Endothelial cell (in vitro differentiated cells): ENCODE data around the gene TTC7B. TPM values are rescaled to one million over a fixed set of nuclear protein-coding genes. Genes with fewer than 3 reads are reported as not detected.

Experiments
- DNase-seq: peaks from one replicate; pipeline ENCODE4 v3.0.0; 2021; ENCODE audit warnings: low spot score
- H3K27ac Mint-ChIP-seq: one replicate; pipeline ENCODE4 v1.8.0; 2021; ENCODE audit warnings: mixed read lengths, inconsistent platforms; ENCODE audit not compliant: unreplicated experiment
- H3K27me3 Mint-ChIP-seq: one replicate; pipeline ENCODE4 v1.8.0; 2021; ENCODE audit warnings: mild to moderate bottlenecking, moderate library complexity, mixed read lengths, inconsistent platforms; ENCODE audit not compliant: unreplicated experiment
- H3K36me3 Mint-ChIP-seq: one replicate; pipeline ENCODE4 v1.8.0; 2021; ENCODE audit warnings: mild to moderate bottlenecking, low read depth, mixed read lengths, inconsistent platforms; ENCODE audit not compliant: unreplicated experiment
- H3K4me1 Mint-ChIP-seq: one replicate; pipeline ENCODE4 v1.8.0; 2021; ENCODE audit warnings: mild to moderate bottlenecking, mixed read lengths, inconsistent platforms; ENCODE audit not compliant: unreplicated experiment
- H3K4me3 Mint-ChIP-seq: one replicate; pipeline ENCODE4 v1.8.0; 2021; ENCODE audit warnings: mild to moderate bottlenecking, mixed read lengths, inconsistent platforms; ENCODE audit not compliant: unreplicated experiment
- H3K9me3 Mint-ChIP-seq: one replicate; pipeline ENCODE4 v1.8.0; 2021; ENCODE audit warnings: mixed read lengths, inconsistent platforms; ENCODE audit not compliant: unreplicated experiment
- total RNA-seq: library from RNA; stranded (reverse); fragmentation: NEBNext Ultra II Directional; extraction: Animal tissue kit (Norgen Biotek cat#: 25700); gene quantifications from one replicate; pipeline ENCODE4 v1.2.1, GENCODE V29; 2021; ENCODE audit not compliant: unreplicated experiment
- TF ChIP-seq, protein P1 (sequence below): fragments of 200-600 bp; sonication (generic); IDR thresholded peaks from one replicate; pipeline ENCODE4 v1.5.0; 2021; ENCODE audit warnings: antibody characterized with exemption; ENCODE audit not compliant: unreplicated experiment

TTC7B gene
- total RNA-seq, 1 donor from 2014 or later, result 93.5 TPM

DNA sequence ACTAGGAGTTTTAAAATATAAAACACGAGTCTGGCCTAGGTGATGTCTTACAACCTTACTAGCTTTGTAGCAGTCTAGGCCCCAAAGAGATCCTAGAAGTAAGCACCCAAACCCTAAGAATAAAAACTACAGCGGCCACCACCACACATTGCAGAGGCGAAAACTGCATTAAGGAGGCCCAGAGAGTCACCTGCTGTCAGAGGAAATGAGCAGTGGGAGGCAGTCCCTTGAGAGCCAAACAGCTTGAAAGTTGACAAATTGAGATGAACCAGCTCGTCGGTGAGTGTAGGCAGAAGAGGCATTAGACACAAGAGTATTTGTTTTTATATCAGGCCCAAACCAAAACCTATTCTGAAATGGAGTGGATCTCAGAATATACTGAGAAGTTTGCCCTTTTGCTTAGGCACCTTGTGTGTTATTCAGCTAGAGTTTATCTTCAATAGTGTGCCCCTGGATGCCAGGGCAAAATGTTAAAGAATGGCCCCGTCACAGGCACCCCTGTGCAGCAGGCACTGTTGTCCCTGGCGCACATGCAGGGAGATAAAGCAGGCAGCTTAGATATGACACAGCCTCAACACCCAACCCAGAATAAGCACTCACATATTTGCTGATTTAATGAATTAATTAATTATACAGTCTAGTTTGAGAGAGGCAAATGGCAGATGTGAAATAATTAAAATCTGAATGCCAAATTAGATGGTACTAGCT lies 56.7 kb downstream of the TTC7B start:
- Mint-ChIP-seq H3K36me3 (peaks cover 13% of the 10 kb centered on the region), H3K27ac (peak overlapping the region; percentile 82), H3K4me3 (no peak overlapping the region), H3K4me1 (peaks cover 41% of the 10 kb centered on the region), H3K9me3 (no peaks in the 10 kb centered on the region), H3K27me3 (peaks cover 9% of the 10 kb centered on the region)
- DNase-seq, result no peak
- TF ChIP-seq, protein P1, sequence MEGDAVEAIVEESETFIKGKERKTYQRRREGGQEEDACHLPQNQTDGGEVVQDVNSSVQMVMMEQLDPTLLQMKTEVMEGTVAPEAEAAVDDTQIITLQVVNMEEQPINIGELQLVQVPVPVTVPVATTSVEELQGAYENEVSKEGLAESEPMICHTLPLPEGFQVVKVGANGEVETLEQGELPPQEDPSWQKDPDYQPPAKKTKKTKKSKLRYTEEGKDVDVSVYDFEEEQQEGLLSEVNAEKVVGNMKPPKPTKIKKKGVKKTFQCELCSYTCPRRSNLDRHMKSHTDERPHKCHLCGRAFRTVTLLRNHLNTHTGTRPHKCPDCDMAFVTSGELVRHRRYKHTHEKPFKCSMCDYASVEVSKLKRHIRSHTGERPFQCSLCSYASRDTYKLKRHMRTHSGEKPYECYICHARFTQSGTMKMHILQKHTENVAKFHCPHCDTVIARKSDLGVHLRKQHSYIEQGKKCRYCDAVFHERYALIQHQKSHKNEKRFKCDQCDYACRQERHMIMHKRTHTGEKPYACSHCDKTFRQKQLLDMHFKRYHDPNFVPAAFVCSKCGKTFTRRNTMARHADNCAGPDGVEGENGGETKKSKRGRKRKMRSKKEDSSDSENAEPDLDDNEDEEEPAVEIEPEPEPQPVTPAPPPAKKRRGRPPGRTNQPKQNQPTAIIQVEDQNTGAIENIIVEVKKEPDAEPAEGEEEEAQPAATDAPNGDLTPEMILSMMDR, result no peak

DNA sequence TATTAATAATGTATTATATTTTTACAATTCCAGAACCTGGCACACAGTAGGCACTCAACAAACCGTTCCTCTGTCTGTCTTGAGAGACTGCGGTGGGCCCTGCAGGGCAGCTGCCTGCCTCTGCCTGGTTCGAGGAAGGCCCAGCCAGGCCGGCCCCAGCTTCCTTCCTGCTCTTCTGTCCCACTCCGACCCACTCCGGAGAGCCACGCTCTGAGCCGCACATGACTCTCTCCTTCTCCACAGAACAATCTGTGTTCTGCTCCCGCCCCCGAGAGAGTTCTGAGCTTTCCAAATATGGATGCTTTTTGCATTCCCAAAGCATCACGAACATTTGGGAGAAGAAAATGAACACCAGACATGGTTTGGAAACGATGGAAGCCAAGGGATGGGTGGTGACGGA lies 57.3 kb downstream of the TTC7B start:
- TF ChIP-seq, protein P1, result no peak
- no peaks in the 10 kb centered on the region for H3K9me3 Mint-ChIP-seq
- DNase-seq, result peak; percentile 26
- H3K4me1 Mint-ChIP-seq, result peaks cover 41% of the 10 kb centered on the region
- peaks cover 11% of the 10 kb centered on the region for H3K36me3 Mint-ChIP-seq
- H3K4me3 Mint-ChIP-seq, result no peak overlapping the region
- H3K27me3 Mint-ChIP-seq, result peaks cover 9% of the 10 kb centered on the region
- peak overlapping the region; percentile 82 for H3K27ac Mint-ChIP-seq

DNA sequence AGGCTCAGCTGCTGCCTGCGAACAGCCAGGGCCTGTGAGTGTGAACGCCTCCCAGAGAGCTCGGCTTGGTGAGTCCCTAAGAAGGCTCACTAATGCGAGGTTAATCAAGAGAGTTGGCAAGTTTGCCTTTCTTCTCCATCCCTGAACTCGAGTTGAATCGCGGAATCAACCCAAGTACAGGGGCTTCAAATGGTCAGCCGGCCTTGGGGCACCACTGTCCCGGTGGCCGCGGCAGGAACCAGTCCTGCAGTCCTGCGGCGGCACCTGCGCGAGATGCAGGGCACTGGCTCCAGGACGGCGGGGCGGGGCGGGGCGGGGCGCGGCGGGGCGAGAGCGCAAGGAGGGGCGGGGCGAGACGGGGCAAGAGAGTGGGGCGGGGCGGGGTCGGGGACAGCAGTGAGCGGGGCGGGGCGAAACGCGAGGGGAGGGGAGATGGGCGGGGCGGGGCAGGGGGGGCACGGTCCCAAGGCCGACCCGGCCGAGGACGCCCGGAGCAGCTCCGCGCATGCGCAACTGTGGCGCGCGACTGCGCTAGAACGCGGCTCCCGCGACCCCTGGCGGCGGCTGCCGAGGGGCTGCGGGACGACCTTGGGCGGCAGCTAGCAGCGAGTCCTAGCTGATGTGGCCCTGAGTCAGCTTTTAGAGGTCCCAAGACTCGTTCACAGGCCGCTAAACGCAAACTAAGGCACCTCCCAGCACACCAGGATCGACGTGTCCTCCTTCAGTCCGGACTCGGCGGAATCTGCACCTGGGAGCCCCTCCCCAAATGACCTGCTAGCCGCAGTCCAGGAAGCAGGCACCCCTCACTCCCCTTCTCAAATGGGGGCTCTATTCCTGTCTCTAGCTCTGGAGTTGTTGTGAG lies 58.0 kb downstream of the TTC7B start:
- Mint-ChIP-seq H3K36me3 (peaks cover 9% of the 10 kb centered on the region), H3K27ac (peak overlapping the region; percentile 42), H3K27me3 (peaks cover 9% of the 10 kb centered on the region), H3K9me3 (no peaks in the 10 kb centered on the region), H3K4me1 (peaks cover 41% of the 10 kb centered on the region), H3K4me3 (no peak overlapping the region)
- peak; percentile 99 for DNase-seq
- TF ChIP-seq, protein P1, result peak; percentile 88

DNA sequence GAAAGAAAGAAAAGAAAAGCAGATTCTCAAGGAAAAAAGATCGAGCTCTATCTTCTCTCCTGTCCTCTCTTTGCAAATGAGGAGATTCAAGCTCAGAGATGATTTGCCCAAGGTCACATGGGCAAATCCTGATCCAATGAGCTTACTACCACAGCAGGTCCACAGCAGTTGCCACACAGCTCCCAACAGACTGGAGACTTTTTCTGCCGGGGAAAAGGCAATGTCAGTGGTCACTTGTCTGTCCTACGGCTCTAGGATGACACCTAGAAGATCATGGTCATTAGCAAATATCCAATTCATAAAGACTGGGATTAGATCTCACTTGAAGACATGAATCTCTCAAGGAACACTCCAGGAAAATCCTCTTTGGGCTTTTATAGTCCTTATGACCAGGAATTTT lies 58.8 kb downstream of the TTC7B start:
- H3K27ac Mint-ChIP-seq, result peak overlapping the region; percentile 42
- no peaks in the 10 kb centered on the region for H3K9me3 Mint-ChIP-seq
- TF ChIP-seq, protein P1, result no peak
- H3K4me3 Mint-ChIP-seq, result no peak overlapping the region
- peaks cover 9% of the 10 kb centered on the region for H3K27me3 Mint-ChIP-seq
- peaks cover 9% of the 10 kb centered on the region for H3K36me3 Mint-ChIP-seq
- peaks cover 39% of the 10 kb centered on the region for H3K4me1 Mint-ChIP-seq
- no peak for DNase-seq
